ENCODE data around the gene CABLES1. TPM values are rescaled to one million over a fixed set of nuclear protein-coding genes. Genes with fewer than 3 reads are reported as not detected.
A peak's percentile ranks its signal among the peaks of the same experiment; 100 is the strongest.

The CABLES1 gene
- total and polyA plus RNA-seq, 12 donors: 2.1 to 11.9 (median 5.3) TPM

DNA sequence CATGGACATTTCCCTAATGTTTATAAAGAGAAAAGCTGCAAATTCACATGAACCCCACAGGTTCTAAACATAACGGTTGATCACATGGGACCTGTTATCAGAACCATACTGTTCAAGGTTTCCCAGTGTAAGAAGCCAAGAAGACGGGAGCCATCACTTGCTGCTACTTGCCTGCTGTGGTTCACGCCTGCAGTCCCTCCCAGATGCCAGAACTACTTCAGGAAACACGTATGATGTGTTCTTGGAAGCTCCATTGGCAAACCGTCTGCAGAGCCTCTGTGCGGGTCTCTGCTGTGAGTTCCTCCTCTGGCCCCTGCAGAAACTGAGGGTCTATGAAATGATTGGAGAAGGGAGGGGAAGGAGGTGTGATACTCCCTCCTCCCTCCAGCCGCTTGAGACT lies 75.2 kb downstream of the CABLES1 start:
- no peak overlapping the region for H3K4me3 ChIP-seq
- no peaks in the 10 kb centered on the region for H3K9me3 ChIP-seq (replicated peaks in 1 of 3)
- no peak for TF ChIP-seq POLR2A (IDR thresholded peaks at IDR 0.05)
- TF ChIP-seq, protein P1, sequence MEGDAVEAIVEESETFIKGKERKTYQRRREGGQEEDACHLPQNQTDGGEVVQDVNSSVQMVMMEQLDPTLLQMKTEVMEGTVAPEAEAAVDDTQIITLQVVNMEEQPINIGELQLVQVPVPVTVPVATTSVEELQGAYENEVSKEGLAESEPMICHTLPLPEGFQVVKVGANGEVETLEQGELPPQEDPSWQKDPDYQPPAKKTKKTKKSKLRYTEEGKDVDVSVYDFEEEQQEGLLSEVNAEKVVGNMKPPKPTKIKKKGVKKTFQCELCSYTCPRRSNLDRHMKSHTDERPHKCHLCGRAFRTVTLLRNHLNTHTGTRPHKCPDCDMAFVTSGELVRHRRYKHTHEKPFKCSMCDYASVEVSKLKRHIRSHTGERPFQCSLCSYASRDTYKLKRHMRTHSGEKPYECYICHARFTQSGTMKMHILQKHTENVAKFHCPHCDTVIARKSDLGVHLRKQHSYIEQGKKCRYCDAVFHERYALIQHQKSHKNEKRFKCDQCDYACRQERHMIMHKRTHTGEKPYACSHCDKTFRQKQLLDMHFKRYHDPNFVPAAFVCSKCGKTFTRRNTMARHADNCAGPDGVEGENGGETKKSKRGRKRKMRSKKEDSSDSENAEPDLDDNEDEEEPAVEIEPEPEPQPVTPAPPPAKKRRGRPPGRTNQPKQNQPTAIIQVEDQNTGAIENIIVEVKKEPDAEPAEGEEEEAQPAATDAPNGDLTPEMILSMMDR (IDR thresholded peaks at IDR 0.05): no peak
- intact Hi-C loops (cut with DNase I): no loop called here
- H3K36me3 ChIP-seq (replicated peaks in 1 of 2): no peaks in the 10 kb centered on the region
- no peaks in the 10 kb centered on the region for H3K4me1 ChIP-seq (replicated peaks in 1 of 2)
- WGBS, 4 donors: 66 to 81% (median 72%) methylated on average over 6 to 7 of the region's 7 CpGs
- H3K27me3 ChIP-seq: no peaks in the 10 kb centered on the region
- H3K27ac ChIP-seq: no peak overlapping the region
- no peak for DNase-seq

DNA sequence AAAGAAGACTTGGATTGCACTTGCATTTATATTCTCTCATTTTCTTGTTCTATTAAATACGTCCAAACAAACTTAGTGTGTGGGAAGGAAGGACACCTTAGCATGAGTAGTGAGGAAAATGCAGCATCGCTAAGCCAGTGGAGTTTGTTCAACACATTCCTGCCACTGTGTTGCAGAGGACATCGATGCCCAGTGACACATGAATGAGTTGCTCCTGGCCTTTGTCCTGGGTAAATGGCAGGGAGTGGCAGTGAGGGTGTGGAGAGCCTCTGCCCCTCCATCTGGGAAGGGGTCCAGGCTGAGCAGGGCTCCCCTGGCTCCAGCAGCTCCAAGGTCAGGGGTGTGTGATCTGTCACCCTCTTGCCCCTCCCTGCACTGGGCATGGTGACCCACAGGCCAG lies 75.9 kb downstream of the CABLES1 start:
- Histone ChIP-seq H3K27me3 (no peaks in the 10 kb centered on the region), H3K27ac (peak overlapping the region in 1 of 5 donors; percentile 10), H3K4me1 (replicated peaks in 1 of 2) (no peaks in the 10 kb centered on the region), H3K36me3 (replicated peaks in 1 of 2) (no peaks in the 10 kb centered on the region), H3K4me3 (no peak overlapping the region), H3K9me3 (replicated peaks in 1 of 3) (no peaks in the 10 kb centered on the region)
- TF ChIP-seq, protein P1 (IDR thresholded peaks at IDR 0.05): no peak
- no peak for TF ChIP-seq POLR2A (IDR thresholded peaks at IDR 0.05)
- WGBS, 4 donors: 68 to 84% (median 78%) methylated on average over 3 of the region's 3 CpGs
- intact Hi-C loops (cut with DNase I): no loop called here
- no peak for DNase-seq

DNA sequence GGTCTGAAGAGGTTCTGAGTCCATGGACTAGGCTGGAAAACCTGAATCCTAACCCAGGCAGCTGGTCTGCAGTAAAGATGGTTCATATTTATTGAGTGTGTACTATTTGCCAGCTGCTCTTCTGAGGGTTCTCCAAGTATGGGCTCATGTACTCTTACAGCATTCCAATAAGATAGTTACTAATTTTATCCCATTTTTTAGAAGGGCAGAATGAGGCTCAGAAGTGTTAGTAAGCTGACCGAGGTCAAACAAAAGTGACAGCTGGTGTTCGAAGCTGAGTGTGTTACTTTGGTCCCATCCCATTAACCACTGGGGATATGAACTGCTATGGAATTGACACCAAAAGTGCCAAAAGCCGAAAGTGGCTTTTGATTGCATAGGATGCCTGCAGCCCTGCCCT lies 76.9 kb downstream of the CABLES1 start:
- 87 to 94% (median 92%) methylated on average over 3 of the region's 3 CpGs for WGBS, 4 donors
- H3K27me3 ChIP-seq: no peaks in the 10 kb centered on the region
- H3K4me3 ChIP-seq: no peak overlapping the region
- H3K27ac ChIP-seq: no peak overlapping the region
- no peaks in the 10 kb centered on the region for H3K9me3 ChIP-seq (replicated peaks in 1 of 3)
- no peaks in the 10 kb centered on the region for H3K36me3 ChIP-seq (replicated peaks in 1 of 2)
- H3K4me1 ChIP-seq (replicated peaks in 1 of 2): no peaks in the 10 kb centered on the region
- DNase-seq: no peak
- intact Hi-C loops (cut with DNase I): no loop called here
- TF ChIP-seq POLR2A (IDR thresholded peaks at IDR 0.05): no peak
- TF ChIP-seq, protein P1 (IDR thresholded peaks at IDR 0.05): no peak

DNA sequence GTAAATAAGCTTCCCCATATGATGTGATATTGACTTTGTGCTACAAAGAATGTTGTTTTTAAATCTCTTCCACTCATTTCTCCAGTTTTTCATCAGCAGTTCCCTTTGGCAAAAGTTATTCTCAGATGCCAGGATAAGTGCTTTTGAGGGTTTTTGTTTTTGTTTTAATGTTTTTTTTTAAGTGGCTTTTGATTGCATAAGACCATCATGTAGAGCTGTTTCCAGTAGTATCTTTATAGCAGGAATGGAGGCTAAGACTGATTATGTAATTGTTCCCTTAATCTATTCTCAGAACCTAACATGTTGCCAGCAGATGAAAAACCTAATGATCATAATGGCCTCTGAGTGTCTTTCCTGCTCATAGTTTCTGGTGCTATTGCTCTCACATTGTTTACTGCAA lies 77.9 kb downstream of the CABLES1 start:
- no peak overlapping the region for H3K4me3 ChIP-seq
- no peaks in the 10 kb centered on the region for H3K4me1 ChIP-seq (replicated peaks in 1 of 2)
- H3K9me3 ChIP-seq (replicated peaks in 1 of 3): no peaks in the 10 kb centered on the region
- H3K27me3 ChIP-seq: no peaks in the 10 kb centered on the region
- TF ChIP-seq POLR2A (IDR thresholded peaks at IDR 0.05): no peak
- TF ChIP-seq, protein P1 (IDR thresholded peaks at IDR 0.05): no peak
- H3K36me3 ChIP-seq (replicated peaks in 1 of 2): no peaks in the 10 kb centered on the region
- H3K27ac ChIP-seq: no peak overlapping the region
- intact Hi-C loops (cut with DNase I): no loop called here
- no peak for DNase-seq

Measured in adrenal gland (tissue), 12 donors.